H1 (cell line): ENCODE data around the gene LRG1. TPM values are rescaled to one million over a fixed set of nuclear protein-coding genes. Genes with fewer than 3 reads are reported as not detected.

Experiments used
- CTCF ChIA-PET: fragments of 300-600 bp; sonication (Branson Sonifier 250); formaldehyde crosslinking; loops from one replicate; lab custom pipeline; 2021; ENCODE audit not compliant: partially characterized antibody; lab: Charles Lee
- POLR2A ChIA-PET: fragments of 300-600 bp; sonication (Branson Sonifier 250); formaldehyde crosslinking; loops from one replicate; lab custom pipeline; 2021; ENCODE audit warnings: inconsistent platforms; ENCODE audit not compliant: partially characterized antibody; lab: Charles Lee
- DNase-seq, 2 experiments: peaks; one replicate each; pipeline versions ENCODE4 v3.0.0 to v3.0.0-alpha.2; 2010 to 2022; ENCODE audit warnings: low spot score in 2 of 2, low read depth in 1 of 2, mixed read lengths in 1 of 2
- FAIRE-seq: peaks from 2 replicates; lab custom pipeline; 2011; peaks lifted over from hg19 to GRCh38; lab: Jason Lieb, UNC
- H2AFZ ChIP-seq: 2 replicates; pipeline ENCODE4 v1.8.1; 2012; ENCODE audit warnings: low read length, inconsistent platforms
- H2AK5ac ChIP-seq: 2 replicates; pipeline ENCODE4 v1.6.1; 2013; ENCODE audit warnings: low read depth, low read length
- H2BK120ac ChIP-seq: replicated peaks from 2 replicates; pipeline ENCODE3; 2013; ENCODE audit warnings: low read depth, low read length, inconsistent platforms
- H2BK12ac ChIP-seq: 2 replicates; pipeline ENCODE4 v1.6.1; 2013; ENCODE audit warnings: low read depth, low read length
- H2BK15ac ChIP-seq: 2 replicates; pipeline ENCODE4 v1.6.1; 2013; ENCODE audit warnings: low read length
- H2BK20ac ChIP-seq: 2 replicates; pipeline ENCODE4 v1.6.1; 2013; ENCODE audit warnings: low read length
- H2BK5ac ChIP-seq: 2 replicates; pipeline ENCODE4 v1.6.1; 2013; ENCODE audit warnings: low read depth, low read length
- H3K14ac ChIP-seq: 2 replicates; pipeline ENCODE4 v1.6.1; 2013; ENCODE audit warnings: inconsistent platforms; ENCODE audit not compliant: insufficient read length
- H3K18ac ChIP-seq: 2 replicates; pipeline ENCODE4 v1.6.1; 2013; ENCODE audit warnings: low read length; ENCODE audit errors: extremely low read depth
- H3K23ac ChIP-seq: 2 replicates; pipeline ENCODE4 v1.6.1; 2013; ENCODE audit warnings: inconsistent platforms; ENCODE audit not compliant: insufficient read length
- H3K23me2 ChIP-seq: 2 replicates; pipeline ENCODE4 v1.6.1; 2013; ENCODE audit warnings: low read depth, low read length
- H3K27ac ChIP-seq: 2 replicates; pipeline ENCODE4 v1.6.1; 2011; ENCODE audit warnings: low read depth, low read length, inconsistent platforms
- H3K27me3 ChIP-seq, 4 experiments: replicated peaks in 1 of 4; 1 replicate in 1 of 4; 2 replicates in 3 of 4; pipeline versions ENCODE4 v1.6.1 to v1.8.1; 2011 to 2013; ENCODE audit warnings: low read length in 3 of 4, mild to moderate bottlenecking in 3 of 4, inconsistent platforms in 2 of 4, mixed read lengths in 2 of 4, moderate library complexity in 1 of 4; ENCODE audit not compliant: control insufficient read depth in 3 of 4, insufficient read depth in 3 of 4; ENCODE audit errors: extremely low read depth in 1 of 4
- H3K36me3 ChIP-seq, 4 experiments: 2 replicates each; pipeline versions ENCODE4 v1.6.1 to v1.8.1; 2011 to 2013; ENCODE audit warnings: mild to moderate bottlenecking in 4 of 4, low read length in 3 of 4, moderate library complexity in 2 of 4, control low read depth in 1 of 4, inconsistent platforms in 1 of 4; ENCODE audit not compliant: insufficient read depth in 4 of 4, control insufficient read depth in 2 of 4
- H3K4ac ChIP-seq: replicated peaks from 2 replicates; pipeline ENCODE3; 2013; ENCODE audit warnings: low read length, low read depth, mixed read lengths, inconsistent platforms; ENCODE audit not compliant: insufficient read length
- H3K4me1 ChIP-seq, 4 experiments: replicated peaks in 1 of 4; 1 replicate in 1 of 4; 2 replicates in 3 of 4; pipeline versions ENCODE4 v1.6.1 to v1.8.1; 2011 to 2013; ENCODE audit warnings: low read length in 3 of 4, inconsistent platforms in 2 of 4, mixed read lengths in 1 of 4; ENCODE audit not compliant: insufficient read depth in 4 of 4, control insufficient read depth in 3 of 4
- H3K4me2 ChIP-seq, 2 experiments: 2 replicates each; pipeline versions ENCODE4 v1.6.1 to v1.8.1; 2011 to 2013; ENCODE audit warnings: low read depth in 2 of 2, low read length in 2 of 2, control low read depth in 1 of 2, inconsistent platforms in 1 of 2, mild to moderate bottlenecking in 1 of 2; ENCODE audit not compliant: insufficient read depth in 1 of 2
- H3K4me3 ChIP-seq, 4 experiments: fragments of 200-600, 300-600 bp in 1 of 4; sonication (generic), shearing (Covaris generic), sonication (Bioruptor Twin) in 1 of 4; 2 replicates each; pipeline versions ENCODE4 v1.5.1 to v1.8.1; 2011 to 2016; ENCODE audit warnings: low read length in 4 of 4, low read depth in 3 of 4, control low read depth in 2 of 4, inconsistent platforms in 2 of 4, mild to moderate bottlenecking in 2 of 4, mixed read lengths in 1 of 4, moderate library complexity in 1 of 4; ENCODE audit not compliant: insufficient read depth in 2 of 4; ENCODE audit errors: extremely low read depth in 1 of 4
- H3K56ac ChIP-seq: replicated peaks from 2 replicates; pipeline ENCODE3; 2013; ENCODE audit warnings: low read depth, mild to moderate bottlenecking, mixed read lengths, low read length, inconsistent platforms; ENCODE audit not compliant: insufficient read length
- H3K79me1 ChIP-seq: 2 replicates; pipeline ENCODE4 v1.6.1; 2013; ENCODE audit warnings: low read depth, low read length, control low read depth
- H3K79me2 ChIP-seq, 2 experiments: 2 replicates each; pipeline versions ENCODE4 v1.6.1 to v1.8.1; 2012 to 2013; ENCODE audit warnings: low read length in 2 of 2, mild to moderate bottlenecking in 2 of 2, inconsistent platforms in 1 of 2; ENCODE audit not compliant: insufficient read depth in 2 of 2, control insufficient read depth in 1 of 2
- H3K9ac ChIP-seq, 4 experiments: replicated peaks in 1 of 4; 1 replicate in 1 of 4; 2 replicates in 3 of 4; pipeline versions ENCODE4 v1.6.1 to v1.8.1; 2011 to 2013; ENCODE audit warnings: low read depth in 3 of 4, low read length in 3 of 4, control low read depth in 2 of 4, mild to moderate bottlenecking in 2 of 4, moderate library complexity in 2 of 4, inconsistent platforms in 1 of 4; ENCODE audit errors: extremely low read depth in 1 of 4
- H3K9me3 ChIP-seq, 2 experiments: 2 replicates each; pipeline versions ENCODE4 v1.6.1 to v1.8.1; 2012 to 2013; ENCODE audit warnings: mild to moderate bottlenecking in 2 of 2, moderate library complexity in 2 of 2, control low read depth in 1 of 2, inconsistent platforms in 1 of 2, low read depth in 1 of 2, low read length in 1 of 2, mixed read lengths in 1 of 2; ENCODE audit not compliant: insufficient read depth in 2 of 2
- H4K20me1 ChIP-seq, 2 experiments: replicated peaks in 1 of 2; 2 replicates each; pipeline versions ENCODE3 to v1.8.1; 2011 to 2013; ENCODE audit warnings: inconsistent platforms in 2 of 2, low read length in 2 of 2, mild to moderate bottlenecking in 1 of 2; ENCODE audit not compliant: insufficient read depth in 2 of 2, control insufficient read depth in 1 of 2
- H4K5ac ChIP-seq: 2 replicates; pipeline ENCODE4 v1.6.1; 2013; ENCODE audit warnings: low read length, low read depth, mixed read lengths, inconsistent platforms; ENCODE audit not compliant: insufficient read length
- H4K8ac ChIP-seq: 2 replicates; pipeline ENCODE4 v1.8.0; 2013; ENCODE audit warnings: mild to moderate bottlenecking, moderate library complexity, low read length, inconsistent platforms; ENCODE audit not compliant: insufficient read depth; ENCODE audit errors: extremely low read depth
- H4K91ac ChIP-seq: replicated peaks from 2 replicates; pipeline ENCODE3; 2013; ENCODE audit warnings: low read length, mixed read lengths, inconsistent platforms; ENCODE audit not compliant: insufficient read length
- BACH1 ChIP-seq: IDR thresholded peaks from 2 replicates; pipeline ENCODE4 v1.6.1; 2012; ENCODE audit warnings: low read length, improper control_type of control experiment
- CHD1 ChIP-seq: IDR thresholded peaks from 2 replicates; pipeline ENCODE4 v1.6.1; 2012; ENCODE audit warnings: low read depth, low read length, improper control_type of control experiment
- EZH2 ChIP-seq: fragments of 200-600 bp; sonication (generic); IDR thresholded peaks from 2 replicates; pipeline ENCODE4 v1.7.1; 2012; ENCODE audit warnings: low read depth, mild to moderate bottlenecking, moderate library complexity, low read length, inconsistent platforms; ENCODE audit not compliant: severe bottlenecking
- GTF2F1 ChIP-seq: IDR thresholded peaks from 2 replicates; pipeline ENCODE4 v1.6.1; 2012; ENCODE audit warnings: low read depth, low read length, improper control_type of control experiment, borderline replicate concordance
- JUN ChIP-seq: IDR thresholded peaks from 2 replicates; pipeline ENCODE4 v1.6.1; 2011; ENCODE audit warnings: low read depth, mild to moderate bottlenecking, improper control_type of control experiment, low read length
- JUND ChIP-seq: IDR thresholded peaks from 2 replicates; pipeline ENCODE4 v1.6.1; 2011; ENCODE audit warnings: mild to moderate bottlenecking, improper control_type of control experiment, low read length
- KDM1A ChIP-seq: fragments of 200-600, 300-600 bp; sonication (generic); IDR thresholded peaks from 2 replicates; pipeline ENCODE4 v1.7.1; 2016; ENCODE audit warnings: mild to moderate bottlenecking, low read length, borderline replicate concordance
- NRF1 ChIP-seq: IDR thresholded peaks from 2 replicates; pipeline ENCODE4 v1.6.1; 2011; ENCODE audit warnings: mild to moderate bottlenecking, low read depth, low read length, improper control_type of control experiment
- PHF8 ChIP-seq: fragments of 200-600 bp; sonication (generic); conservative IDR thresholded peaks from 2 replicates; pipeline ENCODE4 v1.7.1; 2012; ENCODE audit warnings: low read depth, mild to moderate bottlenecking, inconsistent platforms, low read length, moderate library complexity
- RNF2 ChIP-seq: fragments of 200-900, 300-1000 bp; sonication (generic); IDR thresholded peaks from 2 replicates; pipeline ENCODE4 v1.7.1; 2016; ENCODE audit warnings: borderline replicate concordance, low read depth, mild to moderate bottlenecking, antibody characterized with exemption, low read length; ENCODE audit not compliant: poor library complexity, severe bottlenecking; ENCODE audit errors: missing control alignments
- SIRT6 ChIP-seq: IDR thresholded peaks from one replicate; pipeline ENCODE4 v1.7.1; 2012; ENCODE audit warnings: low read length, inconsistent platforms
- SIX5 ChIP-seq: IDR thresholded peaks from 2 replicates; pipeline ENCODE4 v1.6.1; 2011; ENCODE audit warnings: mild to moderate bottlenecking, low read depth, low read length
- SP1 ChIP-seq: IDR thresholded peaks from 2 replicates; pipeline ENCODE4 v1.6.1; 2011; ENCODE audit warnings: low read depth, low read length
- SUZ12 ChIP-seq: fragments of 200-600 bp; sonication (generic); IDR thresholded peaks from 2 replicates; pipeline ENCODE4 v1.6.1; 2012; ENCODE audit warnings: mild to moderate bottlenecking, inconsistent platforms, low read length, moderate library complexity, mixed read lengths
- TCF12 ChIP-seq: IDR thresholded peaks from 2 replicates; pipeline ENCODE4 v1.6.1; 2011; ENCODE audit warnings: low read depth, mild to moderate bottlenecking, low read length
- WGBS, 2 experiments: shearing (Covaris generic) in 1 of 2; methylation state at CpG; one replicate each; pipeline versions ENCODE4 v1.1.6 to v1.1.7; 2013 to 2015; ENCODE audit warnings: low lambda C conversion rate in 2 of 2, mixed read lengths in 2 of 2, inconsistent platforms in 1 of 2, low coverage in 1 of 2, missing lambda C conversion rate in 1 of 2; ENCODE audit not compliant: insufficient replicate concordance in 2 of 2, insufficient coverage in 1 of 2, insufficient read length in 1 of 2; ENCODE audit errors: extremely low coverage in 1 of 2, missing lambda C conversion rate in 1 of 2; 5-methylcytosine and 5-hydroxymethylcytosine counted together
- polyA plus RNA-seq, 7 experiments: library from polyadenylated mRNA; depleted of rRNA in 3 of 7; stranded (reverse) in 5 of 7; unstranded in 2 of 7; fragments of >200 nt in 5 of 7; fragments of 200-250 nt in 2 of 7; gene quantifications; 1 replicate in 5 of 7; 2 replicates in 1 of 7; 4 replicates in 1 of 7; pipeline versions ENCODE4 v1.2.1 to v1.2.3, GENCODE V29; 2011 to 2013; ENCODE audit warnings: missing spikeins in 2 of 7, mixed read lengths in 2 of 7
- total RNA-seq: library from RNA; stranded (reverse); fragmentation: NEBNext Ultra II Directional; extraction: Animal tissue kit (Norgen Biotek cat#: 25700); gene quantifications from 2 replicates; pipeline ENCODE4 v1.2.1, GENCODE V29; 2021

The LRG1 gene
- total and polyA plus RNA-seq, 2 of the 8 experiments (the other 6 are each of a cell fraction or from before 2014, with no cell fraction given) = 0.48 to 0.79 TPM

DNA sequence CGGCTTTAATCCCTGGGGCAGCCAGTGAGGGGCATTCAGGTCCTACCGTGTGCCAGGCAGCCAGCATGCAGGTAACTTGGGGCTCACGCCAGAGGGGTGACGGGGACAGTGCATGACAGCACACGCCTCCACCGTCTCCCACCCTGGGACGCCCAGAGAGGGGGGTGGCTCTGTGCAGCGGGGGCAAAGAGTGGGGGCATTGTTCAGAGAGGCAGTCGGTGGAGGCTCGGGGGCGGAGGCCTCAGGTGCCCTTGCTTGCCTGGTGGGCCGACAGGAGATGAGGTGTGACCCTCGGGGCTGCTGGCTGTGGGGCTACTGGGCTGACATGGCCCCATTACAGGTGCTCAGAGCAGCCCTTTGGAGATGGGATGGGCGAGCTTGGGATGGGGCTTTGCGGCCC lies 40.0 kb downstream of the LRG1 start:
- FAIRE-seq (no peak), DNase-seq (no peak)
- H2BK20ac ChIP-seq = no peak overlapping the region
- H3K79me1 ChIP-seq = no peaks in the 10 kb centered on the region
- no peak overlapping the region for H4K8ac ChIP-seq
- no peaks in the 10 kb centered on the region for H3K4me1 ChIP-seq
- no peak overlapping the region for H2BK12ac ChIP-seq
- no peaks in the 10 kb centered on the region for H3K27me3 ChIP-seq
- no peak overlapping the region for H2BK120ac ChIP-seq
- H2AK5ac ChIP-seq = no peak overlapping the region
- no peak overlapping the region for H3K56ac ChIP-seq
- H3K23me2 ChIP-seq = no peaks in the 10 kb centered on the region
- H3K18ac ChIP-seq = no peak overlapping the region
- H3K9ac ChIP-seq = no peak overlapping the region
- no peak overlapping the region for H3K14ac ChIP-seq
- no peak overlapping the region for H3K4ac ChIP-seq
- WGBS, 2 experiments = 95% methylated on average over 15 of the region's 15 CpGs; no CpG with 5 or more reads in 1 of the 2 experiments
- H3K36me3 ChIP-seq = peaks cover 12 to 69% (median 26%) of the 10 kb centered on the region in 4 experiments
- no peak overlapping the region for H3K4me3 ChIP-seq
- no peak overlapping the region for H4K91ac ChIP-seq
- no peaks in the 10 kb centered on the region for H3K79me2 ChIP-seq
- CTCF ChIA-PET = interaction anchor here (0.6 to 3.8 kb wide), 5 partner anchors 15 to 355 kb away, joined by 3 to 17 read pairs (median 3); no protein-coding TSS in a partner anchor
- H4K20me1 ChIP-seq = peaks cover 4 to 17% of the 10 kb centered on the region in 2 experiments
- no peak overlapping the region for H3K4me2 ChIP-seq
- H3K23ac ChIP-seq = no peak overlapping the region
- no peaks in the 10 kb centered on the region for H3K9me3 ChIP-seq
- no peak overlapping the region for H3K27ac ChIP-seq
- H4K5ac ChIP-seq = no peak overlapping the region
- no peak overlapping the region for H2BK15ac ChIP-seq
- no peak overlapping the region for H2BK5ac ChIP-seq
- no peak overlapping the region for H2AFZ ChIP-seq
- POLR2A ChIA-PET = interaction anchor here (2.0 to 4.1 kb wide), 2 partner anchors 9 to 29 kb away, joined by 4 to 15 read pairs; no protein-coding TSS in a partner anchor
- TF ChIP-seq JUND = no peak
- no peak for TF ChIP-seq CHD1
- TF ChIP-seq TCF12 = no peak
- no peak for TF ChIP-seq RNF2
- TF ChIP-seq NRF1 = no peak
- TF ChIP-seq SIRT6 = no peak
- no peak for TF ChIP-seq SIX5
- TF ChIP-seq BACH1 = no peak
- TF ChIP-seq SP1 = no peak
- TF ChIP-seq PHF8 = no peak
- no peak for TF ChIP-seq GTF2F1
- no peak for TF ChIP-seq EZH2
- TF ChIP-seq JUN = no peak
- TF ChIP-seq KDM1A = no peak
- no peak for TF ChIP-seq SUZ12
